ENCODE results near the gene ENPP1.
"Not testable (repeated sequence)": the region's sequence is repeated elsewhere in the genome, so short reads cannot be mapped to it uniquely, and the experiment has no call there.

The ENPP1 gene

GRCh38 chr6:131832363-131832762, 24.5 kb downstream of the ENPP1 start:
- no peak for DNase-seq

- DNase-seq, result no peak
Observed at GRCh38 chr6:131838051-131838450, 30.2 kb downstream of the ENPP1 start.

- no peak for DNase-seq
Observed at GRCh38 chr6:131839388-131839787, 31.6 kb downstream of the ENPP1 start.

GRCh38 chr6:131840441-131840840, 32.6 kb downstream of the ENPP1 start:
- no peak for DNase-seq

- no peak for DNase-seq
Observed at GRCh38 chr6:131840936-131841583, 33.2 kb downstream of the ENPP1 start.

- no peak for DNase-seq
Observed at GRCh38 chr6:131843768-131844167, 35.9 kb downstream of the ENPP1 start.

GRCh38 chr6:131844243-131844841, 36.5 kb downstream of the ENPP1 start:
- no peak for DNase-seq

- no peak for DNase-seq
Observed at GRCh38 chr6:131846023-131846663, 38.3 kb downstream of the ENPP1 start.

GRCh38 chr6:131846905-131847304, 39.1 kb downstream of the ENPP1 start:
- DNase-seq, result no peak

GRCh38 chr6:131849799-131850198, 42.0 kb downstream of the ENPP1 start:
- DNase-seq, result no peak

GRCh38 chr6:131851049-131851769, 43.4 kb downstream of the ENPP1 start:
- DNase-seq, result no peak

- DNase-seq, result no peak
Observed at GRCh38 chr6:131852200-131852599, 44.4 kb downstream of the ENPP1 start.

- DNase-seq, result no peak
Observed at GRCh38 chr6:131854803-131855202, 47.0 kb downstream of the ENPP1 start.

- no peak for DNase-seq
Observed at GRCh38 chr6:131858765-131859415, 51.1 kb downstream of the ENPP1 start.

GRCh38 chr6:131859658-131860057, 51.8 kb downstream of the ENPP1 start:
- not testable (repeated sequence) for DNase-seq

GRCh38 chr6:131861381-131861780, 53.6 kb downstream of the ENPP1 start:
- no peak for DNase-seq

- no peak for DNase-seq
Observed at GRCh38 chr6:131862476-131862875, 54.7 kb downstream of the ENPP1 start.

GRCh38 chr6:131867744-131868143, 59.9 kb downstream of the ENPP1 start:
- no peak for DNase-seq

GRCh38 chr6:131868836-131869235, 61.0 kb downstream of the ENPP1 start:
- DNase-seq, result no peak

- DNase-seq, result no peak
Observed at GRCh38 chr6:131875647-131876046, 67.8 kb downstream of the ENPP1 start.

- DNase-seq, result no peak
Observed at GRCh38 chr6:131876545-131876944, 68.7 kb downstream of the ENPP1 start.

- no peak for DNase-seq
Observed at GRCh38 chr6:131877999-131878789, 70.4 kb downstream of the ENPP1 start.

Data from CD4-positive, alpha-beta T cell treated with Interferon gamma for 1 hour (primary cell).